ENCODE results near the gene OTOG. TPM values are rescaled to one million over a fixed set of nuclear protein-coding genes. Genes with fewer than 3 reads are reported as not detected.

Gene OTOG
- total and polyA plus RNA-seq, 4 experiments from 2014 or later: not detected

GRCh38 chr11:17575431-17576425 is 28.7 kb downstream of the OTOG start:
- POLR2A ChIA-PET (ENCODE audit: partially characterized antibody): no interaction called here
- DNase-seq: no peak

GRCh38 chr11:17578296-17578695 is 31.2 kb downstream of the OTOG start:
- Histone ChIP-seq H3K27ac (ENCODE audit: low read depth, low read length) (no peak overlapping the region), H3K36me3 (ENCODE audit: insufficient read depth, low read length) (no peaks in the 10 kb centered on the region), H3K4me3 (ENCODE audit: low read length in 2 of 2) (no peak overlapping the region), H3K27me3 (ENCODE audit: insufficient read depth, low read length) (no peaks in the 10 kb centered on the region), H3K9me3 (ENCODE audit: control insufficient read depth in 1 of 2, low read length in 2 of 2) (no peaks in the 10 kb centered on the region), H3K4me1 (ENCODE audit: insufficient read depth, low read length) (no peaks in the 10 kb centered on the region)
- Mint-ChIP-seq H3K36me3 (no peaks in the 10 kb centered on the region), H3K9me3 (no peaks in the 10 kb centered on the region), H3K4me3 (no peak overlapping the region), H3K27ac (peak overlapping the region in 1 of 7 donors; percentile 42), H3K4me1 (peaks cover 0 to 1% (median 0%) of the 10 kb centered on the region in 4 donors), H3K27me3 (peaks cover 1 to 4% of the 10 kb centered on the region in 2 donors)
- intact Hi-C loops (cut with micrococcal nuclease): no loop called here
- POLR2A ChIA-PET (ENCODE audit: partially characterized antibody): no interaction called here
- no peak for DNase-seq
- CTCF ChIA-PET (ENCODE audit: partially characterized antibody): interaction anchor here (1.0 to 1.3 kb wide), 2 partner anchors 19 to 21 kb away, joined by 3 read pairs; no protein-coding TSS in a partner anchor

More at GRCh38 chr11:17575431-17576425, 28.7 kb downstream of the OTOG start:
- peaks cover 0 to 4% (median 0%) of the 10 kb centered on the region in 4 donors for H3K4me1 Mint-ChIP-seq
- H3K36me3 Mint-ChIP-seq: no peaks in the 10 kb centered on the region
- Histone ChIP-seq H3K4me1 (ENCODE audit: insufficient read depth, low read length) (no peaks in the 10 kb centered on the region), H3K27ac (ENCODE audit: low read depth, low read length) (no peak overlapping the region), H3K36me3 (ENCODE audit: insufficient read depth, low read length) (no peaks in the 10 kb centered on the region), H3K9me3 (ENCODE audit: control insufficient read depth in 1 of 2, low read length in 2 of 2) (no peaks in the 10 kb centered on the region), H3K4me3 (ENCODE audit: low read length in 2 of 2) (no peak overlapping the region), H3K27me3 (ENCODE audit: insufficient read depth, low read length) (no peaks in the 10 kb centered on the region)
- H3K9me3 Mint-ChIP-seq: no peaks in the 10 kb centered on the region
- CTCF ChIA-PET (ENCODE audit: partially characterized antibody): interaction anchor here (1.3 to 1.8 kb wide), 3 partner anchors 16 to 23 kb away, joined by 3 to 6 read pairs (median 3); no protein-coding TSS in a partner anchor
- no peak overlapping the region for H3K4me3 Mint-ChIP-seq
- H3K27me3 Mint-ChIP-seq: peaks cover 3 to 8% of the 10 kb centered on the region in 2 donors
- intact Hi-C loops (cut with micrococcal nuclease): no loop called here
- H3K27ac Mint-ChIP-seq: no peak overlapping the region

- no peaks in the 10 kb centered on the region for H3K27me3 ChIP-seq (ENCODE audit: insufficient read depth, low read length)
- no peak overlapping the region for H3K27ac Mint-ChIP-seq
- no peak overlapping the region for H3K27ac ChIP-seq (ENCODE audit: low read depth, low read length)
- no peak overlapping the region for H3K4me3 Mint-ChIP-seq
- H3K9me3 Mint-ChIP-seq: no peaks in the 10 kb centered on the region
- H3K27me3 Mint-ChIP-seq: peaks cover 0 to 4% of the 10 kb centered on the region in 2 donors
- ChIA-PET CTCF (ENCODE audit: partially characterized antibody) (interaction anchor here (1.0 to 1.3 kb wide), 2 partner anchors 18 to 20 kb away, joined by 3 read pairs; no protein-coding TSS in a partner anchor), POLR2A (ENCODE audit: partially characterized antibody) (no interaction called here)
- no peaks in the 10 kb centered on the region for H3K9me3 ChIP-seq (ENCODE audit: control insufficient read depth in 1 of 2, low read length in 2 of 2)
- no peaks in the 10 kb centered on the region for H3K4me1 Mint-ChIP-seq
- intact Hi-C loops (cut with micrococcal nuclease): no loop called here
- no peak overlapping the region for H3K4me3 ChIP-seq (ENCODE audit: low read length in 2 of 2)
- H3K4me1 ChIP-seq (ENCODE audit: insufficient read depth, low read length): no peaks in the 10 kb centered on the region
- H3K36me3 ChIP-seq (ENCODE audit: insufficient read depth, low read length): no peaks in the 10 kb centered on the region
- no peaks in the 10 kb centered on the region for H3K36me3 Mint-ChIP-seq
- DNase-seq: no peak
Measured at GRCh38 chr11:17578958-17579357, 31.9 kb downstream of the OTOG start.

- H3K4me3 Mint-ChIP-seq: no peak overlapping the region
- peaks cover 0 to 4% of the 10 kb centered on the region in 2 donors for H3K27me3 Mint-ChIP-seq
- no peaks in the 10 kb centered on the region for H3K9me3 Mint-ChIP-seq
- no peak overlapping the region for H3K27ac Mint-ChIP-seq
- Histone ChIP-seq H3K4me3 (ENCODE audit: low read length in 2 of 2) (no peak overlapping the region), H3K9me3 (ENCODE audit: control insufficient read depth in 1 of 2, low read length in 2 of 2) (no peaks in the 10 kb centered on the region), H3K27me3 (ENCODE audit: insufficient read depth, low read length) (no peaks in the 10 kb centered on the region), H3K36me3 (ENCODE audit: insufficient read depth, low read length) (no peaks in the 10 kb centered on the region), H3K4me1 (ENCODE audit: insufficient read depth, low read length) (no peaks in the 10 kb centered on the region), H3K27ac (ENCODE audit: low read depth, low read length) (no peak overlapping the region)
- H3K36me3 Mint-ChIP-seq: no peaks in the 10 kb centered on the region
- H3K4me1 Mint-ChIP-seq: no peaks in the 10 kb centered on the region
- DNase-seq: no peak
- POLR2A ChIA-PET (ENCODE audit: partially characterized antibody): no interaction called here
- CTCF ChIA-PET (ENCODE audit: partially characterized antibody): interaction anchor here (1.0 to 1.3 kb wide), 2 partner anchors 18 to 19 kb away, joined by 3 read pairs; no protein-coding TSS in a partner anchor
- intact Hi-C loops (cut with micrococcal nuclease): no loop called here
Measured at GRCh38 chr11:17579451-17579850, 32.4 kb downstream of the OTOG start.

GRCh38 chr11:17580271-17580670 is 33.2 kb downstream of the OTOG start:
- H3K36me3 Mint-ChIP-seq: no peaks in the 10 kb centered on the region
- no peak overlapping the region for H3K27ac ChIP-seq (ENCODE audit: low read depth, low read length)
- no peaks in the 10 kb centered on the region for H3K9me3 ChIP-seq (ENCODE audit: control insufficient read depth in 1 of 2, low read length in 2 of 2)
- ChIA-PET CTCF (ENCODE audit: partially characterized antibody) (no interaction called here), POLR2A (ENCODE audit: partially characterized antibody) (no interaction called here)
- H3K9me3 Mint-ChIP-seq: no peaks in the 10 kb centered on the region
- H3K27me3 ChIP-seq (ENCODE audit: insufficient read depth, low read length): no peaks in the 10 kb centered on the region
- H3K36me3 ChIP-seq (ENCODE audit: insufficient read depth, low read length): no peaks in the 10 kb centered on the region
- no peak overlapping the region for H3K4me3 ChIP-seq (ENCODE audit: low read length in 2 of 2)
- H3K4me1 ChIP-seq (ENCODE audit: insufficient read depth, low read length): no peaks in the 10 kb centered on the region
- H3K4me1 Mint-ChIP-seq: no peaks in the 10 kb centered on the region
- no peak for DNase-seq
- no peak overlapping the region for H3K27ac Mint-ChIP-seq
- H3K4me3 Mint-ChIP-seq: no peak overlapping the region
- intact Hi-C loops (cut with micrococcal nuclease): no loop called here
- H3K27me3 Mint-ChIP-seq: peaks cover 0 to 4% of the 10 kb centered on the region in 2 donors

GRCh38 chr11:17581036-17581731 is 34.1 kb downstream of the OTOG start:
- intact Hi-C loops (cut with micrococcal nuclease): no loop called here
- Histone ChIP-seq H3K27ac (ENCODE audit: low read depth, low read length) (no peak overlapping the region), H3K4me1 (ENCODE audit: insufficient read depth, low read length) (no peaks in the 10 kb centered on the region), H3K36me3 (ENCODE audit: insufficient read depth, low read length) (no peaks in the 10 kb centered on the region), H3K4me3 (ENCODE audit: low read length in 2 of 2) (no peak overlapping the region), H3K9me3 (ENCODE audit: control insufficient read depth in 1 of 2, low read length in 2 of 2) (no peaks in the 10 kb centered on the region), H3K27me3 (ENCODE audit: insufficient read depth, low read length) (no peaks in the 10 kb centered on the region)
- Mint-ChIP-seq H3K9me3 (no peaks in the 10 kb centered on the region), H3K4me3 (no peak overlapping the region), H3K27me3 (peaks cover 0 to 4% of the 10 kb centered on the region in 2 donors), H3K4me1 (no peaks in the 10 kb centered on the region), H3K27ac (no peak overlapping the region), H3K36me3 (no peaks in the 10 kb centered on the region)
- POLR2A ChIA-PET (ENCODE audit: partially characterized antibody): no interaction called here
- DNase-seq: no peak
- CTCF ChIA-PET (ENCODE audit: partially characterized antibody): no interaction called here

GRCh38 chr11:17581732-17582053 is 34.6 kb downstream of the OTOG start:
- no peaks in the 10 kb centered on the region for H3K9me3 ChIP-seq (ENCODE audit: control insufficient read depth in 1 of 2, low read length in 2 of 2)
- H3K36me3 Mint-ChIP-seq: no peaks in the 10 kb centered on the region
- intact Hi-C loops (cut with micrococcal nuclease): no loop called here
- no peaks in the 10 kb centered on the region for H3K4me1 Mint-ChIP-seq
- H3K4me3 ChIP-seq (ENCODE audit: low read length in 2 of 2): no peak overlapping the region
- ChIA-PET POLR2A (ENCODE audit: partially characterized antibody) (no interaction called here), CTCF (ENCODE audit: partially characterized antibody) (no interaction called here)
- no peaks in the 10 kb centered on the region for H3K27me3 ChIP-seq (ENCODE audit: insufficient read depth, low read length)
- peaks cover 0 to 4% of the 10 kb centered on the region in 2 donors for H3K27me3 Mint-ChIP-seq
- no peak overlapping the region for H3K27ac ChIP-seq (ENCODE audit: low read depth, low read length)
- H3K4me3 Mint-ChIP-seq: no peak overlapping the region
- H3K27ac Mint-ChIP-seq: no peak overlapping the region
- no peaks in the 10 kb centered on the region for H3K9me3 Mint-ChIP-seq
- H3K36me3 ChIP-seq (ENCODE audit: insufficient read depth, low read length): no peaks in the 10 kb centered on the region
- H3K4me1 ChIP-seq (ENCODE audit: insufficient read depth, low read length): no peaks in the 10 kb centered on the region
- no peak for DNase-seq

Measured in CD4-positive, alpha-beta memory T cell (primary cell).